HG03196 (cell line): ENCODE results near the gene EVI5.

Experiments used
- ATAC-seq: cut with Tn5 transposase; IDR thresholded peaks from one replicate; pipeline ENCODE4 v1.9.1; 2021; ENCODE audit not compliant: unreplicated experiment

Gene EVI5

GRCh38 chr1:92465256-92465647 lies 319.7 kb downstream of the EVI5 start:
- ATAC-seq = no peak

GRCh38 chr1:92464588-92465255 lies 320.2 kb downstream of the EVI5 start:
- no peak for ATAC-seq

GRCh38 chr1:92461364-92462097 lies 323.4 kb downstream of the EVI5 start:
- peak; percentile 69 for ATAC-seq

GRCh38 chr1:92459871-92460320 lies 325.0 kb downstream of the EVI5 start:
- no peak for ATAC-seq
